DMS153 (cell line): ENCODE data around the gene TATDN3.
"Not testable (repeated sequence)": the region's sequence is repeated elsewhere in the genome, so short reads cannot be mapped to it uniquely, and the experiment has no call there.

ENCODE experiments used
- DNase-seq: peaks from one replicate; lab custom pipeline; 2025; lab: John Stamatoyannopoulos, UW

The TATDN3 gene

GRCh38 chr1:212827831-212828278 is 36.2 kb downstream of the TATDN3 start:
- no peak for DNase-seq

GRCh38 chr1:212828395-212828794 is 36.7 kb downstream of the TATDN3 start:
- no peak for DNase-seq

DNA sequence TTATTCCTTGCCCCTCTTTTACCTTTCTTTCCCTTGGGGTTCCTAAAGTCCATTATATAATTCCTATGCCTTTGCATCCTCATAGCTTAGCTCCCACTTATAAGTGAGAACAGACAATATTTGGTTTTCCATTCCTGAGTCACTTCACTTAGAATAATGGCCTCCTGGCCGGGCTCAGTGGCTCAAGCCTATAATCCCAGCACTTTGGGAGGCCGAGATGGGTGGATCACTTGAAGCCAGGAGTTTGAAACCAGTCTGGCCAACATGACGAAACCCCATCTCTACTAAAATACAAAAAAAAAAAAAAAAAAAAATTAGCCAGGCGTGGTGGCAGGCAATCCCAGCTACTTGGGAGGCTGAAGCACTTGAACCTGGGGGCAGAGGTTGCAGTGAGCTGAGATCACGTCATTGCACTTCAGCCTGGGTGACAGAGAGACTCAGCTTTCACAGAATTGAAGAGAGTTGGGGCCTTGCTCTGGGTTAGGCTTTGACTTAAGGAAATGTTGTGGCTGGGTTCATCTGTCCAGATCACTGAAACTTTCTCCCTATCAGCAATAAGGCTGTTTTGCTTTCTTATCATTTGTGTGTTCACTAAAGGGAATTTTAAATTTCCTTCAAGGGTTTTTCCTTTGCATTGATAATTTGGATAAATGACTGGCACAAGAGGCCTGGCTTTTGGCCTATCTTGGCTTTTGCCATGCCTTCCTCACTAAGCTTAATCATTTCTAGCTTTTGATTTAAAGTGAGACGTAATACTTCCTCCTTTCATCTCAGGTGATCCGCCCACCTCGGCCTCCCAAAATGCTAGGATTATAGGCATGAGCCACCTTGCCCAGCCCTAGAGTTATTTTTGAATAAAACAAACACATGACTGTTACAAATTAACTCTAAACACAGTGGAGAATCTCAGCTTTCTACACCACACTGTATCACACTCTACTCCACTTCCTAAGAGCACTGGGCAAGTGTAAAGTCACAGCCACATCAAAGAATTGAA is 41.8 kb downstream of the TATDN3 start:
- DNase-seq, result not testable (repeated sequence)

GRCh38 chr1:212838145-212838544 is 46.5 kb downstream of the TATDN3 start:
- no peak for DNase-seq

GRCh38 chr1:212844521-212844920 is 52.8 kb downstream of the TATDN3 start:
- not testable (repeated sequence) for DNase-seq

DNA sequence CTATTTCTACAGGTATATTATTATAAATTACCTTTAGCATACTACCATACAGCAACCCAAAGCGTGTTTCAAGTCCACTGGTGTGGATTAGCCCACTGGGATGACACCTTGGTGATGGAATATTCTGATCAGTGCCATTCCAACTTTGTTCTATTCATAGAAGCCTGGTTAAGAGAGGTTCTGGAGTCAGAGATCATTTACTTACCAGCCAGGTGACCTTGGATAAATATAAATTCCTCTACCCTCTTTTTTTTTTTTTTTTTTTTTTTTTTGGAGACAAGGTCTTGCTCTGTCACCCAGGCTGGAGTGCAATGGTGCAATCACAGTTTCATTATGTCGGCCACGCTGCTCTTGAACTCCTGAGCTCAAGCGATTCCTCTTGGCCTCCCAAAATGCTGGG is 55.9 kb downstream of the TATDN3 start, which contains the start of gene SPATA45:
Gene SPATA45 (minus strand): TSS at position 101 of the 400 bp plus-strand sequence. CDS start 11,500 bp downstream, outside the sequence.
- DNase-seq, result no peak

DNA sequence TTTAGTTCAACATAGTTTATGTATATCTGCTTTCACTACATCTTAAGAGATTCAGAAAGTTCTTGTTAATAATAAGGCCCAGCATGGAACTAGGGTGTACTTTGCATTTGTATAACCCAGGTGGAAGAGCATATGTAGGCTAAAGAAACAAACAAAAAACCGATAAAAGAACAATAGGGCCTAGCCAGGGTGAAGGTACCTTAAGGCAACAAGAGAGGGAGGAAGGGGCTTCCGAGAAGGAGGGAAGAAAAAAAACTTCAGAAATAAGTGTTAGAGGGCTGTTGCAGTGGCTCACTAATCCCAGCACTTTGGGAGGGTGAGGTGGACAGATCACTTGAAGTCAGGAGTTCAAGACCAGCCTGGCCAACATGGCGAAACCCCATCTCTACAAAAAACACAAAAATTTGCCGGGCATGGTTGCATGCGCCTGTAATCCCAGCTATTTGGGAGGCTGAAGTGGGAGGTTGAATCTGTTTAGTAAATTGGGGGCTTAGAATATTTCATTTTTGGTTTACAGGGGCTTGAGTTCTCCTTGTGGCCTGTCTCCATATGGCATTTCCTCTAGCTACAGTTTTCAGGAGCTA is 60.5 kb downstream of the TATDN3 start:
- DNase-seq, result no peak

GRCh38 chr1:212853658-212854057 is 62.0 kb downstream of the TATDN3 start:
- no peak for DNase-seq

GRCh38 chr1:212856755-212857154 is 65.1 kb downstream of the TATDN3 start:
- no peak for DNase-seq

DNA sequence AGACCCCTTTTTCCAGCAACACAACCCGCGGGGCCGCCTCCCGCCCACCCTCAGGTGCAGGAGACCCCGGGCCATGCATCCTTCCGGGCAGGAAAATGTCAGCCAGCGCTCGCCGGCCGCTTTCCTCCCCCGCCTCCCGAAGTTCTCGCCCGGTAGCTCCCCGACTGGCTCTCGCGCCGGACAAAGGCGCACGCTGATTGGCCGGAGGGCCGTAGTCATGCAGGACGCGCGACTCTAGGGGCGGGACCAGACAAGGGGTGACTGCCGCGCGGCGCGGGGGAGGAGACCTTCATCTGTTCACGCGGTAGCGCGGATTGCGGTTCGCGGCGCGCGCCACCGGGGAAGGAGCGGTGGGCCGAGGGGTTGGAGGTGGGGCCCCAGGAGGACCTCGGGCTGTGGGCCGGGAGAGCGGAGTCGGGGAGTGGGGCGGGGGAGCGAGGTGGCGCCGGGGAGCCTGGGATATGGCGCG is 66.3 kb downstream of the TATDN3 start, which contains the start of gene FLVCR1:
Gene FLVCR1 (plus strand): TSS at position 284 of the 469 bp plus-strand sequence. CDS start 178 bp downstream, at position 462.
- peak; percentile 94 for DNase-seq

GRCh38 chr1:212858461-212859265 is 67.0 kb downstream of the TATDN3 start:
- peak; percentile 21 for DNase-seq

DNA sequence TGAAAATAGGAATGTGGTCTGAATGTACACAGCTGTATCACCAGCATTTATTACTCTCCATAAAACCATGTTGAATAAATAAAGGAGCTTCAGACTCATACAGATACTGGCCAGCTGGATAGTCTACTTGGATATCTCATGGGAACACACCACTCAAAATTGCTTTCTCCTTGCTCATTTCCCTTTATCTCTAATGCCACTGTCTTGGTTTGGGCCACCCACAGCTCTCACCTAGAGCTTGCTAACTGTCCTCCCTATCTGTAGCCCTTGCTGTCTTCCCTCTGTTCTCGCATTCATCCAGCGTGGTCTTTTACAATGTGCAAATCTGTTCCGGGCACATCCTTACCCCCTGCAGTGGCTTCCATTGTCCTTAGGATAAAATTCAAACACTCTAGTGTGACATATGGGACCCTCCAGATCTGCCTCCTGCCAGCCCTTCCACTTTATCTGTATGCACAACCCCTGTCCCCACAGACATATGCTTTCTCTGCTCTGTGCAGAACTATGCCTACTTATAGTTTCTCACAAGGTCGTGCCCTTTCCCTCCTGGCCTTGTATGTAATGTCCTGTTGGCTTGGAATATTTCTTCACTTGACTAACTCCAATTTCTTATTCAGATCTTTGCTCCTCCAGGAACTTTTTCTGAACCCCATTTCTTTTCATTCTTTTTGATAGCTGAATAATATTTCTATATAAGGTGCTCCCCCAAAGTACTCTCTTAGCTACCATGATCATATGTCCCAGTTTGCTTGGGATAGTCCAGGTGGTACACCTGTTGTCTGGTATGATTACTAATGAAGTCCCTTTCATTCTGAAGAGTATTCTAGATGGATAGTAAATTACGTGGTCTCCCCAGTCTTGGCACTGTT is 69.3 kb downstream of the TATDN3 start:
- no peak for DNase-seq

- DNase-seq, result no peak
These were observed 70.5 kb downstream of the TATDN3 start for GRCh38 chr1:212862111-212862690.

GRCh38 chr1:212863345-212863744 is 71.7 kb downstream of the TATDN3 start:
- DNase-seq, result not testable (repeated sequence)

- DNase-seq, result no peak
These were observed 72.5 kb downstream of the TATDN3 start for GRCh38 chr1:212864201-212864600.
